Trophoblast cell (in vitro differentiated cells and primary cell): ENCODE measurements around the gene BIRC7.

Experiments
- DNase-seq, 2 donors: peaks; one replicate each; pipeline ENCODE4 v3.0.0-alpha.2; 2016
- H2AFZ ChIP-seq: 2 replicates; pipeline ENCODE4 v1.6.1; 2013; ENCODE audit warnings: low read length, moderate library complexity, mild to moderate bottlenecking; ENCODE audit not compliant: insufficient read depth, poor library complexity
- H2AK5ac ChIP-seq: 2 replicates; pipeline ENCODE4 v1.6.1; 2013; ENCODE audit warnings: mild to moderate bottlenecking, low read length
- H2BK120ac ChIP-seq: 2 replicates; pipeline ENCODE4 v1.6.1; 2013; ENCODE audit warnings: low read length, mild to moderate bottlenecking, moderate library complexity; ENCODE audit not compliant: insufficient read depth, poor library complexity
- H2BK12ac ChIP-seq: 2 replicates; pipeline ENCODE4 v1.6.1; 2013; ENCODE audit warnings: mild to moderate bottlenecking, low read length, moderate library complexity
- H2BK5ac ChIP-seq: 2 replicates; pipeline ENCODE4 v1.6.1; 2013; ENCODE audit warnings: low read length, low read depth, moderate library complexity, mild to moderate bottlenecking; ENCODE audit not compliant: poor library complexity
- H3K14ac ChIP-seq: 2 replicates; pipeline ENCODE4 v1.6.1; 2013; ENCODE audit warnings: mild to moderate bottlenecking, low read length
- H3K18ac ChIP-seq: 2 replicates; pipeline ENCODE4 v1.6.1; 2013; ENCODE audit warnings: mild to moderate bottlenecking, low read length
- H3K23ac ChIP-seq: 2 replicates; pipeline ENCODE4 v1.6.1; 2013; ENCODE audit warnings: low read length
- H3K27ac ChIP-seq: 2 replicates; pipeline ENCODE4 v1.5.1; 2013; ENCODE audit warnings: low read depth, mild to moderate bottlenecking, inconsistent platforms, low read length, moderate library complexity
- H3K27me3 ChIP-seq: 2 replicates; pipeline ENCODE4 v1.6.1; 2013; ENCODE audit warnings: inconsistent platforms, mild to moderate bottlenecking, low read length, moderate library complexity; ENCODE audit not compliant: insufficient read depth
- H3K36me3 ChIP-seq, 2 experiments: 1 replicate in 1 of 2; 2 replicates in 1 of 2; pipeline ENCODE4 v1.6.1; 2013; ENCODE audit warnings: low read length in 2 of 2, mild to moderate bottlenecking in 2 of 2, moderate library complexity in 1 of 2; ENCODE audit not compliant: insufficient read depth in 2 of 2, control insufficient read depth in 1 of 2
- H3K4ac ChIP-seq: 2 replicates; pipeline ENCODE4 v1.6.1; 2013; ENCODE audit warnings: low read depth, mild to moderate bottlenecking, low read length, moderate library complexity
- H3K4me1 ChIP-seq, 2 experiments: 1 replicate in 1 of 2; 2 replicates in 1 of 2; pipeline ENCODE4 v1.6.1; 2013; ENCODE audit warnings: low read length in 2 of 2, mild to moderate bottlenecking in 2 of 2, moderate library complexity in 1 of 2; ENCODE audit not compliant: insufficient read depth in 2 of 2, control insufficient read depth in 1 of 2
- H3K4me2 ChIP-seq: 2 replicates; pipeline ENCODE4 v1.6.1; 2013; ENCODE audit warnings: inconsistent platforms, mild to moderate bottlenecking, low read length, moderate library complexity
- H3K4me3 ChIP-seq: 2 replicates; pipeline ENCODE4 v1.5.1; 2013; ENCODE audit warnings: mild to moderate bottlenecking, low read depth, low read length, inconsistent platforms
- H3K79me1 ChIP-seq: one replicate; pipeline ENCODE4 v1.6.1; 2013; ENCODE audit warnings: low read length
- H3K79me2 ChIP-seq: 2 replicates; pipeline ENCODE4 v1.6.1; 2013; ENCODE audit warnings: low read length, mild to moderate bottlenecking; ENCODE audit not compliant: control insufficient read depth, insufficient read depth, poor library complexity
- H3K9ac ChIP-seq: 2 replicates; pipeline ENCODE4 v1.6.1; 2013; ENCODE audit warnings: mild to moderate bottlenecking, low read length
- H3K9me3 ChIP-seq: 2 replicates; pipeline ENCODE4 v1.6.1; 2013; ENCODE audit warnings: low read depth, mild to moderate bottlenecking, control low read depth, inconsistent platforms, low read length; ENCODE audit not compliant: insufficient read depth
- H4K12ac ChIP-seq: 2 replicates; pipeline ENCODE4 v1.6.1; 2013; ENCODE audit warnings: low read depth, mild to moderate bottlenecking, low read length, moderate library complexity
- H4K8ac ChIP-seq: 2 replicates; pipeline ENCODE4 v1.6.1; 2013; ENCODE audit warnings: low read depth, mild to moderate bottlenecking, low read length, moderate library complexity
- H4K91ac ChIP-seq: one replicate; pipeline ENCODE4 v1.6.1; 2013; ENCODE audit warnings: low read depth, mild to moderate bottlenecking, low read length, moderate library complexity
- WGBS: extraction: QIAGEN DNeasy Blood & Tissue Kit; methylation state at CpG from one replicate; pipeline ENCODE4 v1.1.7; 2013; ENCODE audit warnings: missing lambda C conversion rate; ENCODE audit not compliant: insufficient read length, insufficient coverage; ENCODE audit errors: extremely low coverage; 5-methylcytosine and 5-hydroxymethylcytosine counted together

The BIRC7 gene

DNA sequence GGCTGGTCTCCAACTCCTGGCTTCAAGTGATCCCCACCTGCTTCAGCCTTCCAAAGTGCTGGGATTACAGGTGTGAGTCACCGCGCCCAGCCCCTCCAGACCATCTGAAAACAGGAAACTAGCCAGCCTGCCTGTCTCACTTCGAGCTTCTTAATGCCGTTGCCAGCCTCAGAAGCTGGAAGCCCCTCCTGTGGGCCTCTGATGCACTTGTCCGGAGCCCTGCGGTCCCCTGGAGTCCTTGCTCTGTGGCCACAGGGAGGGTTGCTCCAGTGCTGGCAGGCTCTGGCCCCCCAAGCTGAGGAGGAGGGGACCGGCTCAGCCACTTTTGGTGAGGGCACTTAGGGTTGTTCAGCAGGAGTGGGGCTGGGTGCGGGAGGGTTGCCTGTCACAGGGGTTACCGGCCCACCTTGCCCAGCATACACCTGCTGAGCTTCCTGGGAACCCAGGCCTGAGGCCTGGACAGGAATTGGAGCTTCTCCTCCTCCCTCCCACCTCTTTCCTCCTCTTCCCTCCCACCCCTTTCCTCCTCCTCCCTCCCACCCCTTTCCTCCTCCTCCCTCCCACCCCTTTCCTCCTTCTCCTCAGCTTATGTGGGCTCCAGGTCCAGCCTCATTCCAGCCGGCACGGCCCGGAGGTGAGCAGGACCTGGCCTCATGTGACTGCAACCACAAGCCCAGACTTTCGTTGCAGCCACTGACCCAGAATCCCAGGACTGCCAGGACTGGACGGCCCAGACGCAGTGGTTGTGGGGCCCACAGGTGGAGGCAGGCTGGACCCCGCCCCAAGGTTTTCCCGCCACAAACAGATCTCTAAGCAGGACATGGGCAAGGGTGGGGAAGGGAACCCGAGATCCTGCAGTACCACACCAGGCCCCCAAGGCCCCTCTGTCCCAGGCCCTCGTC, 9.4 kb upstream of the BIRC7 start:
- Histone ChIP-seq H3K14ac (peak overlapping the region; percentile 95), H2BK120ac (peak overlapping the region; percentile 92)
- no CpG with 5 or more reads among the region's 19 CpGs for WGBS

DNA sequence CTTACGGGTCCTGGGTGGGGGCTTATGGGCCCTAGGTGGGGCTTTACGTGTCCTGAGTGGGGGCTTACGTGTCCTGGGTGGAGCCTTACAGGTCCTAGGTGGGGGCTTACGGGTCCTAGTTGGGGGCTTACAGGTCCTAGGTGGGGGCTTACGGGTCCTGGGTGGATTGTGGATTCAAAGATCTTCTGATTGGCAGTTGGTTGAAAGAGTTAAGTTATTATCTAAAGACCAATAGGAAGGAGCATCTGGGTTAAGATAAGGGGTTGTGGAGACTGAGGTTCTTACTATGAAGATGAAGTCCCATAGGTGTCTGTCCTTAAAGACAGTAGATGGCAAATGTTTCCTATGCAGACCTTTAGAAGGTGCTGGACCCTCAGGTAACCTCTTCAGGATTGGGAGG, 8.4 kb upstream of the BIRC7 start:
- no peak overlapping the region for H3K18ac ChIP-seq
- H3K36me3 ChIP-seq, result no peaks in the 10 kb centered on the region
- H3K9ac ChIP-seq, result no peak overlapping the region
- peaks cover 15% of the 10 kb centered on the region for H3K79me2 ChIP-seq
- H3K23ac ChIP-seq, result no peak overlapping the region
- no peaks in the 10 kb centered on the region for H3K27me3 ChIP-seq
- no peak overlapping the region for H3K4ac ChIP-seq
- no peak overlapping the region for H3K4me2 ChIP-seq
- no peak for DNase-seq
- H3K79me1 ChIP-seq, result peaks cover 52% of the 10 kb centered on the region
- no peaks in the 10 kb centered on the region for H3K9me3 ChIP-seq
- H2AK5ac ChIP-seq, result no peak overlapping the region
- peak overlapping the region; percentile 95 for H4K91ac ChIP-seq
- no peak overlapping the region for H4K12ac ChIP-seq
- H3K4me1 ChIP-seq, result peaks cover 58 to 59% of the 10 kb centered on the region in 2 experiments
- no peak overlapping the region for H4K8ac ChIP-seq
- peak overlapping the region; percentile 73 for H2BK5ac ChIP-seq
- H3K14ac ChIP-seq, result no peak overlapping the region
- H3K27ac ChIP-seq, result peak overlapping the region; percentile 84
- H2BK120ac ChIP-seq, result peak overlapping the region; percentile 92
- no CpG with 5 or more reads among the region's 5 CpGs for WGBS
- H2AFZ ChIP-seq, result no peak overlapping the region
- no peak overlapping the region for H3K4me3 ChIP-seq
- no peak overlapping the region for H2BK12ac ChIP-seq

More for the DNA sequence above, 9.4 kb upstream of the BIRC7 start:
- Histone ChIP-seq H2BK5ac (peak overlapping the region; percentile 73), H3K18ac (peak overlapping the region; percentile 77), H3K9ac (no peak overlapping the region), H3K27ac (peak overlapping the region; percentile 91), H3K4me1 (peaks cover 54 to 55% of the 10 kb centered on the region in 2 experiments), H3K27me3 (no peaks in the 10 kb centered on the region), H3K4me2 (peak overlapping the region; percentile 36), H3K4ac (peak overlapping the region; percentile 85), H2AK5ac (peak overlapping the region; percentile 90), H3K36me3 (no peaks in the 10 kb centered on the region), H2AFZ (peak overlapping the region; percentile 27), H4K12ac (peak overlapping the region; percentile 73), H3K79me2 (peaks cover 12% of the 10 kb centered on the region), H4K91ac (peak overlapping the region; percentile 95), H3K9me3 (no peaks in the 10 kb centered on the region), H3K79me1 (peaks cover 48% of the 10 kb centered on the region), H3K23ac (no peak overlapping the region), H2BK12ac (peak overlapping the region; percentile 98), H4K8ac (peak overlapping the region; percentile 74), H3K4me3 (no peak overlapping the region)
- peak; percentile 57 to 75 for DNase-seq

DNA sequence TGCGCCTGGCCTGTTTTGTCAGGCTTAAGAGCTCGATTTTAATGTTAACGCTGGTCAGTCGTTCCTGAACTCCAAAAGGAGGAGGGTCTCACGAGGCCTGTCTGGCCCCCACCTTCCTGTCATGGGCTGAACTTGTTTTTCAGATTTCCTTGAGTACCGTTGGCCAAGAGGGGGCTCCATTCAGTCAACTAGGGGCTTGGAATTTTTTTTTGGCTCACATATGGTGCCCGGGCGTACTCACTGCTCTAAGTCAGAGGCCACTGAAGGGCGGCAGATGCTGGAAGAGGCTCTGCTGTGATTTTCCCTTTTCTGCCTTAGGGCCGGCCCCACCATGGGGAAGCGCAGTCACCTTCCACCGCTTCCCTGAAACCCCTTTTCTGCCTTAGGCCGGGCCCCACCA, 6.9 kb upstream of the BIRC7 start:
- H3K18ac ChIP-seq, result peak overlapping the region; percentile 41

DNA sequence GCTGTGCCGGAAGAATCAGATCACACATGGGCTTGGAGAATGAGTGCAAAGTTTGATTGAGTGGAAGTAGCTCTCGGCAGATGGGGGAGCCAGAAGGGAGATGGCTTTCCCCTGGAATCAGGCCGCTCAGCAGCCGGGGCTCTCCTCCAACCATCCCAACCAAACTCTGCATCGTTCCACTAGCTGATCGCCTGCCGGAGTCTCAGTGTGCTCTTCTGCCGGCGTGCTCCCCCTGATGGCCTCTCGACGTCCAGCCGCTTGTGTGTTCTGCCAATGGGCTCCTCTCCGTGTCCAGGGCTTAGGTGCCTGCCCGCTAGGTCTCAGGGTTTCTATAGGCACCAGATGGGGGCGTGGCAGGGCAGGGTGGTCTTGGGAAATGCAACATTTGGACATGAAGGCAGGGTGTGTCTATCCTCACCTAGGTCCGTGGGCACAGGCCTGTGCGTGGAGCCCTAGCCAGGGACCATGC, 4.9 kb upstream of the BIRC7 start:
- no peak overlapping the region for H3K4me3 ChIP-seq
- peak overlapping the region; percentile 48 for H2BK12ac ChIP-seq
- peak overlapping the region; percentile 51 for H3K14ac ChIP-seq
- peak overlapping the region; percentile 87 for H4K91ac ChIP-seq
- H2AK5ac ChIP-seq, result peak overlapping the region; percentile 85
- peak overlapping the region; percentile 13 for H2AFZ ChIP-seq
- H4K8ac ChIP-seq, result peak overlapping the region; percentile 24
- H3K9me3 ChIP-seq, result no peaks in the 10 kb centered on the region
- no peak overlapping the region for H3K9ac ChIP-seq
- peaks cover 24% of the 10 kb centered on the region for H3K79me2 ChIP-seq
- no peaks in the 10 kb centered on the region for H3K36me3 ChIP-seq
- H3K79me1 ChIP-seq, result peaks cover 73% of the 10 kb centered on the region
- no CpG with 5 or more reads among the region's 17 CpGs for WGBS
- no peak overlapping the region for H3K4me2 ChIP-seq
- H3K23ac ChIP-seq, result no peak overlapping the region
- no peaks in the 10 kb centered on the region for H3K27me3 ChIP-seq
- H2BK5ac ChIP-seq, result peak overlapping the region; percentile 36
- H2BK120ac ChIP-seq, result peak overlapping the region; percentile 63
- H3K27ac ChIP-seq, result peak overlapping the region; percentile 100
- no peak overlapping the region for H4K12ac ChIP-seq
- H3K4ac ChIP-seq, result peak overlapping the region; percentile 77
- H3K18ac ChIP-seq, result peak overlapping the region; percentile 85
- peaks cover 70 to 72% of the 10 kb centered on the region in 2 experiments for H3K4me1 ChIP-seq
- DNase-seq, result peak; percentile 63 to 77

More for the DNA sequence above, 6.9 kb upstream of the BIRC7 start:
- peak overlapping the region; percentile 10 for H3K14ac ChIP-seq
- H3K4me1 ChIP-seq, result peaks cover 69 to 71% of the 10 kb centered on the region in 2 experiments
- H3K79me2 ChIP-seq, result peaks cover 21% of the 10 kb centered on the region
- H2AFZ ChIP-seq, result peak overlapping the region; percentile 15
- H2BK12ac ChIP-seq, result peak overlapping the region; percentile 88
- peak overlapping the region; percentile 83 for H2BK5ac ChIP-seq
- no peaks in the 10 kb centered on the region for H3K27me3 ChIP-seq
- H4K8ac ChIP-seq, result peak overlapping the region; percentile 30
- H3K4me2 ChIP-seq, result no peak overlapping the region
- H3K27ac ChIP-seq, result peak overlapping the region; percentile 40
- H4K12ac ChIP-seq, result peak overlapping the region; percentile 14
- no peaks in the 10 kb centered on the region for H3K9me3 ChIP-seq
- H3K9ac ChIP-seq, result no peak overlapping the region
- no peak for DNase-seq
- H3K4ac ChIP-seq, result peak overlapping the region; percentile 21
- peak overlapping the region; percentile 48 for H2AK5ac ChIP-seq
- H3K4me3 ChIP-seq, result no peak overlapping the region
- no peak overlapping the region for H3K23ac ChIP-seq
- H2BK120ac ChIP-seq, result peak overlapping the region; percentile 86
- H3K36me3 ChIP-seq, result no peaks in the 10 kb centered on the region
- no CpG with 5 or more reads among the region's 13 CpGs for WGBS
- H4K91ac ChIP-seq, result peak overlapping the region; percentile 92
- peaks cover 64% of the 10 kb centered on the region for H3K79me1 ChIP-seq
